IMR-90 (cell line): ENCODE results near the gene NEXMIF.

Experiments used
- BHLHE40 ChIP-seq: fragments of 150-350 bp; IDR thresholded peaks from 2 replicates; pipeline ENCODE4 v1.6.1; 2016; ENCODE audit warnings: mild to moderate bottlenecking, low read depth, low read length
- CEBPB ChIP-seq: IDR thresholded peaks from 2 replicates; pipeline ENCODE4 v1.6.1; 2012; ENCODE audit warnings: low read depth, low read length, improper control_type of control experiment
- CHD1 ChIP-seq: IDR thresholded peaks from 2 replicates; pipeline ENCODE4 v1.6.1; 2012; ENCODE audit warnings: low read depth, low read length, improper control_type of control experiment
- CTCF ChIP-seq: conservative IDR thresholded peaks from 2 replicates; pipeline ENCODE4 v1.5.1; 2012; ENCODE audit warnings: mild to moderate bottlenecking, low read depth, low read length, improper control_type of control experiment
- MAFK ChIP-seq: IDR thresholded peaks from 2 replicates; pipeline ENCODE4 v1.6.1; 2012; ENCODE audit warnings: low read depth, low read length, improper control_type of control experiment
- MAZ ChIP-seq: IDR thresholded peaks from 2 replicates; pipeline ENCODE4 v1.6.1; 2012; ENCODE audit warnings: low read depth, mild to moderate bottlenecking, low read length, improper control_type of control experiment, moderate library complexity, borderline replicate concordance
- MXI1 ChIP-seq: IDR thresholded peaks from 2 replicates; pipeline ENCODE4 v1.6.1; 2012; ENCODE audit warnings: low read depth, mild to moderate bottlenecking, low read length, moderate library complexity, borderline replicate concordance
- NFE2L2 ChIP-seq: fragments of 150-350 bp; IDR thresholded peaks from 2 replicates; pipeline ENCODE4 v1.6.1; 2016; ENCODE audit warnings: low read depth, mild to moderate bottlenecking, low read length
- POLR2A ChIP-seq: IDR thresholded peaks from 2 replicates; pipeline ENCODE4 v1.6.1; 2012; ENCODE audit warnings: mild to moderate bottlenecking, low read depth, low read length
- RAD21 ChIP-seq: IDR thresholded peaks from 2 replicates; pipeline ENCODE4 v1.6.1; 2012; ENCODE audit warnings: low read length, improper control_type of control experiment
- RCOR1 ChIP-seq: IDR thresholded peaks from 2 replicates; pipeline ENCODE4 v1.6.1; 2012; ENCODE audit warnings: mild to moderate bottlenecking, low read length, improper control_type of control experiment; ENCODE audit not compliant: insufficient replicate concordance
- RFX5 ChIP-seq: IDR thresholded peaks from 2 replicates; pipeline ENCODE4 v1.8.0; 2012; ENCODE audit warnings: low read depth, mild to moderate bottlenecking, low read length, moderate library complexity
- SMC3 ChIP-seq: fragments of 150-350 bp; IDR thresholded peaks from 2 replicates; pipeline ENCODE4 v1.6.1; 2016; ENCODE audit warnings: low read depth, mild to moderate bottlenecking, antibody characterized with exemption, low read length, moderate library complexity
- USF2 ChIP-seq: fragments of 150-350 bp; IDR thresholded peaks from 2 replicates; pipeline ENCODE4 v1.6.1; 2017; ENCODE audit warnings: mild to moderate bottlenecking, antibody characterized with exemption, low read length, low read depth

GRCh38 chrX:74922922-74923543, 2.2 kb downstream of the NEXMIF start:
- TF ChIP-seq POLR2A = no peak
- no peak for TF ChIP-seq MAFK
- no peak for TF ChIP-seq CTCF
- TF ChIP-seq RFX5 = no peak
- no peak for TF ChIP-seq NFE2L2
- no peak for TF ChIP-seq MXI1
- TF ChIP-seq BHLHE40 = no peak
- no peak for TF ChIP-seq RAD21
- TF ChIP-seq SMC3 = no peak
- TF ChIP-seq RCOR1 = no peak
- no peak for TF ChIP-seq CHD1
- TF ChIP-seq USF2 = no peak
- TF ChIP-seq MAZ = no peak
- no peak for TF ChIP-seq CEBPB
